HepG2 (cell line): Measurements from ENCODE around the gene CDRT4.

Experiments
- CTCF ChIP-seq: sonication (generic); formaldehyde crosslinking; IDR thresholded peaks from 2 replicates; pipeline ENCODE4 v1.5.0; 2020; ENCODE audit warnings: mild to moderate bottlenecking, missing genetic modification reagents, moderate library complexity
- EP300 ChIP-seq, 3 experiments: sonication (generic) in 1 of 3; formaldehyde crosslinking in 1 of 3; IDR thresholded peaks; 2 replicates each; pipeline versions ENCODE4 v1.5.1 to v1.6.1; 2011 to 2020; ENCODE audit warnings: low read depth in 2 of 3, low read length in 2 of 3, borderline replicate concordance in 1 of 3, improper control_type of control experiment in 1 of 3, mild to moderate bottlenecking in 1 of 3, missing genetic modification reagents in 1 of 3, moderate library complexity in 1 of 3
- GTF2F1 ChIP-seq: fragments of 150-350 bp; IDR thresholded peaks from 2 replicates; pipeline ENCODE4 v1.6.1; 2014; ENCODE audit warnings: low read length
- MEIS2 ChIP-seq: sonication (generic); formaldehyde crosslinking; IDR thresholded peaks from 2 replicates; pipeline ENCODE4 v1.9.0; 2021; ENCODE audit warnings: mild to moderate bottlenecking, missing genetic modification reagents
- MTA3 ChIP-seq: sonication (generic); formaldehyde crosslinking; IDR thresholded peaks from 2 replicates; pipeline ENCODE4 v1.4.0; 2020; ENCODE audit warnings: missing genetic modification reagents
- NPAS2 ChIP-seq: sonication (generic); formaldehyde crosslinking; IDR thresholded peaks from 2 replicates; pipeline ENCODE4 v1.8.0; 2022; ENCODE audit warnings: mild to moderate bottlenecking, missing genetic modification reagents, borderline replicate concordance
- PHF20 ChIP-seq: sonication (generic); formaldehyde crosslinking; IDR thresholded peaks from 2 replicates; pipeline ENCODE4 v1.5.0; 2020; ENCODE audit warnings: mild to moderate bottlenecking, missing genetic modification reagents
- STAT6 ChIP-seq: sonication (generic); formaldehyde crosslinking; IDR thresholded peaks from 2 replicates; pipeline ENCODE4 v1.4.0; 2020; ENCODE audit warnings: missing genetic modification reagents, mild to moderate bottlenecking, borderline replicate concordance
- ZKSCAN8 ChIP-seq: IDR thresholded peaks from 2 replicates; pipeline ENCODE4 v1.6.1; 2016; ENCODE audit warnings: borderline replicate concordance, missing genetic modification reagents, missing compliant biosample characterization
- ZNF784 ChIP-seq: sonication (generic); formaldehyde crosslinking; IDR thresholded peaks from 2 replicates; pipeline ENCODE4 v1.5.1; 2020; ENCODE audit warnings: missing genetic modification reagents, mild to moderate bottlenecking, borderline replicate concordance

GRCh38 chr17:15470536-15470935, 3.1 kb upstream of the CDRT4 start:
- TF ChIP-seq GTF2F1 (no peak), CTCF (CRISPR knock-in tag) (no peak), EP300 (IDR thresholded peaks at IDR 0.05; ENCODE audit: low read depth in 2 of 2, low read length in 2 of 2) (no peak), EP300 (CRISPR knock-in tag; IDR thresholded peaks at IDR 0.05; ENCODE audit: borderline replicate concordance) (no peak), STAT6 (no peak), NPAS2 (CRISPR knock-in tag) (no peak), MTA3 (no peak), ZNF784 (CRISPR knock-in tag) (no peak), PHF20 (no peak), ZKSCAN8 (CRISPR knock-in tag) (no peak), MEIS2 (CRISPR knock-in tag) (no peak)
